Endodermal cell (in vitro differentiated cells): ENCODE results near the gene ZIC4. TPM values are rescaled to one million over a fixed set of nuclear protein-coding genes. Genes with fewer than 3 reads are reported as not detected.

Experiments
- DNase-seq: peaks from one replicate; pipeline ENCODE4 v3.0.0-alpha.2; 2017
- H3K27ac ChIP-seq: 2 replicates; pipeline ENCODE4 v1.5.1; 2013; ENCODE audit warnings: mild to moderate bottlenecking, low read depth, low read length, moderate library complexity
- H3K27me3 ChIP-seq: 2 replicates; pipeline ENCODE4 v1.6.1; 2013; ENCODE audit warnings: mild to moderate bottlenecking, low read length, moderate library complexity; ENCODE audit not compliant: insufficient read depth, control insufficient read depth, poor library complexity, severe bottlenecking
- H3K36me3 ChIP-seq: 2 replicates; pipeline ENCODE4 v1.7.0; 2013; ENCODE audit warnings: mild to moderate bottlenecking, low read length, moderate library complexity; ENCODE audit not compliant: control insufficient read depth, insufficient read depth
- H3K4me1 ChIP-seq: one replicate; pipeline ENCODE4 v1.7.0; 2013; ENCODE audit warnings: low read length; ENCODE audit not compliant: control insufficient read depth, insufficient read depth
- H3K4me3 ChIP-seq: 2 replicates; pipeline ENCODE4 v1.5.1; 2013; ENCODE audit warnings: mild to moderate bottlenecking, low read length, moderate library complexity
- H3K9ac ChIP-seq: 2 replicates; pipeline ENCODE4 v1.6.1; 2013; ENCODE audit warnings: mild to moderate bottlenecking, low read length, moderate library complexity; ENCODE audit not compliant: poor library complexity, severe bottlenecking; ENCODE audit errors: extremely low read depth
- H3K9me3 ChIP-seq: 2 replicates; pipeline ENCODE4 v1.6.1; 2013; ENCODE audit warnings: mild to moderate bottlenecking, low read length, moderate library complexity; ENCODE audit not compliant: control insufficient read depth
- H3K27ac Mint-ChIP-seq: 2 replicates; pipeline ENCODE4 v1.8.0; 2020; ENCODE audit warnings: mixed read lengths
- H3K27me3 Mint-ChIP-seq: 2 replicates; pipeline ENCODE4 v1.8.0; 2021; ENCODE audit warnings: mild to moderate bottlenecking, mixed read lengths; ENCODE audit not compliant: insufficient read depth
- H3K36me3 Mint-ChIP-seq: 2 replicates; pipeline ENCODE4 v1.8.0; 2020; ENCODE audit warnings: low read depth, mixed read lengths
- H3K4me1 Mint-ChIP-seq: 2 replicates; pipeline ENCODE4 v1.8.0; 2020; ENCODE audit warnings: mixed read lengths
- H3K4me3 Mint-ChIP-seq: 2 replicates; pipeline ENCODE4 v1.8.0; 2020; ENCODE audit warnings: mild to moderate bottlenecking, moderate library complexity, mixed read lengths
- H3K9me3 Mint-ChIP-seq: 2 replicates; pipeline ENCODE4 v1.8.0; 2020; ENCODE audit warnings: mild to moderate bottlenecking, mixed read lengths
- CTCF ChIP-seq: fragments of 200-600 bp; sonication (generic); conservative IDR thresholded peaks from 2 replicates; pipeline ENCODE4 v1.5.0; 2021; ENCODE audit warnings: antibody characterized with exemption, mild to moderate bottlenecking
- WGBS, 2 experiments: methylation state at CpG; one replicate each; pipeline versions ENCODE4 v1.1.5 to v1.1.7; 2013; ENCODE audit warnings: missing lambda C conversion rate in 2 of 2, mixed read lengths in 1 of 2; ENCODE audit not compliant: insufficient coverage in 1 of 2, insufficient read length in 1 of 2; 5-methylcytosine and 5-hydroxymethylcytosine counted together
- total RNA-seq, 2 donors: library from RNA; stranded (reverse); fragmentation: NEBNext Ultra II Directional in 1 of 2; extraction: Animal tissue kit (Norgen Biotek cat#: 25700) in 1 of 2; gene quantifications; 2 replicates in 1 of 2; 3 replicates in 1 of 2; pipeline ENCODE4 v1.2.1, GENCODE V29; 2021

The ZIC4 gene
- total RNA-seq, 2 donors from 2014 or later: not detected

DNA sequence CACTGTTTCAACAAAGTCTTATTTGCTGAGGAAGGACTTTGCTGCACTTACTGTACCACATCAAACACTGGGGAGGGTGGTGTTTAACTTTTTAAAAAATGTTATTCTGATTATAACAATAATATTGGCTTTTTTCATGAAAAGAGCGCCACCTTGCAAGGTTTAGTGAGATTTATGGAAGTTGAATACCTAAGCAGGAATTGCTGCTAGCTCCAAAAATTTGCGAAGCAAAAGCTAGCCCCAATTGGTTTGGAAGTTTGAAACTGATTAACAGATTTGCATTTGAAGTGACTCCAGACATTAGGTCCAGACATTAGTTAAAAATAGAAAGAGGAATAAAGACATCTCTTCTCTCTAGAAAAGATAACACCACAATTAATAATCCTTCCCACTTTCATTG, 9.5 kb upstream of the ZIC4 start:
- Mint-ChIP-seq H3K27ac (no peak overlapping the region), H3K27me3 (peaks cover 99% of the 10 kb centered on the region), H3K9me3 (no peaks in the 10 kb centered on the region), H3K4me3 (no peak overlapping the region), H3K36me3 (no peaks in the 10 kb centered on the region), H3K4me1 (peaks cover 26% of the 10 kb centered on the region)
- H3K27ac ChIP-seq: no peak overlapping the region
- H3K27me3 ChIP-seq: peaks cover 100% of the 10 kb centered on the region
- DNase-seq: no peak
- H3K36me3 ChIP-seq: no peaks in the 10 kb centered on the region
- TF ChIP-seq CTCF: peak; percentile 47
- 0 to 10% methylated on average over 1 to 2 of the region's 2 CpGs for WGBS, 2 experiments
- H3K4me1 ChIP-seq: no peaks in the 10 kb centered on the region
- H3K4me3 ChIP-seq: no peak overlapping the region
- H3K9me3 ChIP-seq: no peaks in the 10 kb centered on the region
- no peak overlapping the region for H3K9ac ChIP-seq

GRCh38 chr3:147415286-147415685, 8.9 kb upstream of the ZIC4 start:
- Mint-ChIP-seq H3K27me3 (peaks cover 99% of the 10 kb centered on the region), H3K36me3 (no peaks in the 10 kb centered on the region), H3K4me1 (peaks cover 26% of the 10 kb centered on the region), H3K9me3 (no peaks in the 10 kb centered on the region), H3K27ac (no peak overlapping the region), H3K4me3 (no peak overlapping the region)
- Histone ChIP-seq H3K9ac (no peak overlapping the region), H3K4me3 (no peak overlapping the region), H3K9me3 (no peaks in the 10 kb centered on the region), H3K36me3 (no peaks in the 10 kb centered on the region), H3K27ac (no peak overlapping the region), H3K4me1 (no peaks in the 10 kb centered on the region), H3K27me3 (peaks cover 100% of the 10 kb centered on the region)
- WGBS, 2 experiments: 9% methylated on average over 6 of the region's 6 CpGs; no CpG with 5 or more reads in 1 of the 2 experiments
- TF ChIP-seq CTCF: no peak
- peak; percentile 56 for DNase-seq

DNA sequence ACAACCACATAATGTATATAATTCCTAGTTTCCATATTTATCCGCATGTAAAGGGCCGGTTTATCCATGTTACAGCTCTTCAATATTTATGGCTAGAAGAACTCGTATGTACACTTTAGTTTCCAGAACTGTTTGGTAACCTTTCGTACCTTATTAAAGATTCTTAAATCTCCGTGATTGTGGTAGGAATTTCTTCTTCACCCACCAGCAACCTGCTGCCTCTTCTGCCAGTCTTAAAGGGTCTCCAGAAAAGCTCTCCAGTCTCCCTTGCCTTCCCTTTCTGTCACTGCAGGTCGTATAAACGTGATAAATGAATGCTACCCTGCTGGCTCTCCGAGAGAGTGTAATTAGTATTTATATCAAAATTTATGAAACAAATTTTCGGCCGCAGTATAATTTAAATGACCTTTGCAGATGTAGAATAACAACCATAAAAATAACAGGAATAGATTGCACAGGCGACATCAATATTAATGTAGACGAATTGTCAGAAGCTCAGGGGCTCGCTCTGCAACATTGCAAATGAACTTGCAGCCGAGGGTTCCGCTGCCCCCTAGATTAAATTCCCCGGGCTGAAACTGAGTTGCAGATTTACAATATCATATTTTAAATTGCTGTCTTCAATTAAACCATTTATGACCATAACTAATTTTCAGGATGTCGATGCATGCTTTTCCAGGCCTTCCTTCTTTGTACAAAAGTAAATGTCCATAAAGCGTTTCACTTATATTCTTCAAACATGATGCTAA, 8.2 kb upstream of the ZIC4 start:
- Mint-ChIP-seq H3K4me1 (peaks cover 20% of the 10 kb centered on the region), H3K4me3 (no peak overlapping the region), H3K36me3 (no peaks in the 10 kb centered on the region), H3K9me3 (no peaks in the 10 kb centered on the region), H3K27ac (no peak overlapping the region), H3K27me3 (peaks cover 98% of the 10 kb centered on the region)
- WGBS, 2 experiments: 7 to 18% methylated on average over 11 to 17 of the region's 18 CpGs
- Histone ChIP-seq H3K9ac (no peak overlapping the region), H3K4me3 (no peak overlapping the region), H3K27ac (no peak overlapping the region), H3K4me1 (no peaks in the 10 kb centered on the region), H3K27me3 (peaks cover 100% of the 10 kb centered on the region), H3K36me3 (no peaks in the 10 kb centered on the region), H3K9me3 (no peaks in the 10 kb centered on the region)
- no peak for TF ChIP-seq CTCF
- DNase-seq: no peak
